Right hindlimb (tissue), 1 donor: ENCODE data around the gene AEBP1.
"Not testable (repeated sequence)": the region's sequence is repeated elsewhere in the genome, so short reads cannot be mapped to it uniquely, and the experiment has no call there.

Experiments
- DNase-seq: peaks from one replicate; pipeline ENCODE4 v3.0.0-alpha.2; 2018

AEBP1 gene

DNA sequence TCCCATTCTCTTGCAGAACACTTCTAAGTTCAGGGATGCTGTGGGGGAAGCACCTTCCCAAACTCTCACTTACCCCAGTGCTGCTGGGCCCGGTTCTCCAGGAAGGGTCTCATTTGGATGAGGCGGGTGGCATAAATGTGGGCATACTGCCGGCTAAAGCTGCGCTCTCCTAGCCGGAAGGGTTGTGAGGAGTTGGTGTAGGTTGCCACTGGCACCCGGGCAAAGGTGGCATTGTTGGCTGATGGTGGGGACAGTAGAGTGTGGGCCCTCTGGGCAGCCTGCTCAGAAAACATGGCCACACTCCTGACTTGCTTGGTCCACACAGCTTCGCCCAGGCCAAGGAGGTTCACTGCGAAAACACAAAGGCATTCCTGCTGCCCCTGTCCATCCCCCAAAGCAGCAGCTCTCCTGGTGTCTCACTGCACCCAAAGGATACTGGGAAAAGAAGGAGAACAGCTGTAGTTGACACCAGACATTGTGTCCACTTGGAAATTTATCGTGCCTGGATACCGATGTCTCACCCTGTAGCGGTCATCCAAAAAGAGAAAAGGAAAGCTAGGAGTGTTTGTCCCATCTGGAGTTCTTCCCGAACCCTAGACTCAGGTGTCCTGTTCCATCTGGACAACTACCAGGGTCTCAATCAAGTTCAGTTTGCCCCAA is 17.7 kb downstream of the AEBP1 start:
- DNase-seq = no peak

- no peak for DNase-seq
Measured at GRCh38 chr7:44122529-44122928, 18.4 kb downstream of the AEBP1 start.

- peak; percentile 99 for DNase-seq
Measured at GRCh38 chr7:44123190-44124003, 19.3 kb downstream of the AEBP1 start, which contains the start of gene POLD2. Gene POLD2, minus strand, starts transcription at chr7:44123548. Its CDS starts 1,495 bp downstream, at chr7:44122053.

- DNase-seq = no peak
Measured at GRCh38 chr7:44124822-44125202, 20.7 kb downstream of the AEBP1 start.

DNA sequence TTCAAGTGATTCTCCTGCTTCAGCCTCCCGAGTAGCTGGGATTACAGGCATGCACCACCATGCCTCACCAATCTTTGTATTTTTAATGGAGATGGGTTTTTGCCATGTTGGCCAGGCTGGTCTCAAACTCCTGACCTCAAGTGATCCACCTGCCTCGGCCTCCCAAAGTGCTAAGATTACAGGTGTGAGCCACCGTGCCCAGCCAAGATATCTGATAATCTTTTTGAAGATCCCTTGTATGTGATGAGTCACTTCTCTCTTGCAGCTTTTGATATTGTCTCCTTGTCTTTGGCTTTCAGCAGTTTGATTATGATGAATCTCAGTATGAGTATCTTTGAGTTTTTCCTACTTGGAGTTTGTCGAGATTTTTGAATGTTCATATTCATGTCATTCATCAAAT is 22.4 kb downstream of the AEBP1 start:
- DNase-seq = not testable (repeated sequence)

DNA sequence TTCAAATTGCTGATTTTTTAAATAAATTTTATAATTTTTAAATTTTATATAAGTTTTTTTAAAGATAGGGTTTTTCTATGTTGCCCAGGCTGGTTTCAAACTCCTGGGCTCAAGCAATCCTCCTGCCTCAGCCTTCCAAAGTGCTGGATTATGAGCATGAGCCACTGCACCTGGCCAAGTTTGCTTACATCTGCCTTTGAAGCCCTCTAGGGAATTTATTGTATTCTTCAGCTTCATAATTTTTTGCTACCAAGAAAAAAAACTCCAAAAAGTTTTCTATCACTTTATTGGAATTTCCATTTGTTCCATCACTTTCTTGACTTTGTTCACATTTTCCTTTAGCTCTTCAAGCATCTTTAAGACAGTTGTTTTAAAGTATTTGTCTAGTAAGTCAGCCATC is 23.0 kb downstream of the AEBP1 start:
- no peak for DNase-seq

- DNase-seq = no peak
Measured at GRCh38 chr7:44128721-44129582, 24.8 kb downstream of the AEBP1 start.

DNA sequence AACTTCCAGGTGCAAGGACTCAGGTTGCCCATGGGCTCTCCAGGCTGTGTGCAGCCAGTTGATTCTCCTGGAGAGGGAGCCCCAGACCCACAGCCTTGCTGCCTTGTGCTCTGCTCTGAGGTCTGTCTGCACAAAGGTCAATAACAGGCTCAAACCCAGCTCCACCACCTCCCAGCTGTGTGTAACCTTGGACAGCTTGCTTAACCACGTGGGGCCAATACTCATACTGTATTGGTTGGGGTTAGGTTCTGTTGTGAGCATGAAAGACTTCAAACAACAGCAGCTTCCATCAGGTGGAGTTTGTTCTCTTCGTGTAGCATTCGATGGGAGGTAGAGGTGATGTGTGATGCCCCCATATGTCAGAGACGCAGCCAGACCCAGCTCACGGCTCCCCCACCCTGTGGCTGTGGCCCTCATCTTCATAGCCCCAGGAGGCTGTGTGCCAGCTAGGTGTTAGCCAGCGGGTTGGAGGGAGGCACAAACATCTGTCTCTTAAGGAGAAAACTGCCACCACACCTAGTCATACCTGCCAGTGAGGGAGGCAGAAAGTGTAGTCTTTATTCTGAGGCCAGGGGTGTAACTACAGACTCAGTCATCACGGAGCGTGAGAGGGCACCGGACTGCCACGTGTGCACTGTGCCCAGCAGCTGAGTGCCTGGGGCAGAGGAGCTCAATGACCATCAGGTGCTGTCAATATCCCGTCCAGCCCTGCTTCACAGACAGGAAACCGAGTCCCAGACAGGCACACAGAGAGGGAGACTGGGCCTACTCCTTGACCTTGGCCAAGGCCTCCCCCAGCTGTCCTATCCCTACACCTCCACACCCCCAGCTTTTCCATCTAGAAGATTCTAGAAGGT is 27.3 kb downstream of the AEBP1 start:
- DNase-seq = no peak

GRCh38 chr7:44132039-44132438 is 27.9 kb downstream of the AEBP1 start:
- no peak for DNase-seq

GRCh38 chr7:44133295-44133694 is 29.1 kb downstream of the AEBP1 start:
- no peak for DNase-seq

DNA sequence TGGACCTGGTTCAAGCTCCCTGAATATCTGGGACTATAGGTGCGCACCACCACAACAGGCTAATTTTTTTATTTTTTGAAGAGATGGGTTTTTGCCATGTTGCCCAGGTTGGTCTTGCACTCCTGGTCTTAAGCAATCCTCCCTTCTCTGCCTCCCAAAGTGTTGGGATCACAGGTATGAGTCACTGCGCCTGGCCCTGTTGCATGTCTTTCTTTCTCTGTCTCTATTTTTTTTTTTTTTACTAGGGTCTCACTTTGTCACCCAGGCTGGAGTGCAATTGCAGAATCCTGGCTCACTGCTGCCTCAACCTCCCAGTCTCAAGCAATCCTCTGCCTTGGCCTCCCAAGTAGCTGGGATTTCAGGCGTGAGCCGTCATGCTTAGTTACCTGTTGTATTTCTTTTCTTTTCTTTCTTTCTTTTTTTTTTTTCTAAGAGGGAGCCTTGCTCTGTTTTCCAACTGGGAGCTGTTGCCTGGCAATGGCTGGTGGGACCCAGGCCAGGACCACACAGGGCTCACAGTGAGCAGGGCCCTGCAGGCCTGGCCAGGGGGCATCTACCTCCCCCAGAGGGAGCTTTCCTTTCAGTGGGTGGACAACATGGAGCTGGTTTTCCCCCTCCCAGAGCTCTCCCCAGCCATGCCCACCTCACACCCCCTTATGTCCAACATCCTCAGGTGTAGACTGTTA is 30.9 kb downstream of the AEBP1 start:
- DNase-seq = no peak

- no peak for DNase-seq
Measured at GRCh38 chr7:44136731-44137130, 32.6 kb downstream of the AEBP1 start.

DNA sequence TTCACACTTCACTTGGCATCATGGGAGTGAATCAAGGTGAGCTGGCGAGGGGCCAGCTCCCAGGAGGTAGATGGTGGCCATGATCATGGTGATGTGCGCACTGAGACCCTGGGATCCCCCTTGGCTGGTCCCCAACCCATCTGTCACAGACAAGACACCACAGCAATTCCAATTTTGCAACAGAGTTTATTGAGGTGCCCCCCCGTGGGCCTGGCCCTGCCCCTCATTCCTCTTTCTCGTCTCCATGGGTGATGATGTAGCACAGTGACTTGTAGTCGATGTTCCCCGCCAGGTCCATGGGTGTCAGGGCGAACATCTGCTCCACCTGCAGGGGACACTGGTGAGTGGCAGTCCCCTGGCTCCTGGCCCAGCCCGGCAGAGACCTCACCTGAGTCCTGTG is 34.6 kb downstream of the AEBP1 start:
- DNase-seq = no peak

- no peak for DNase-seq
Measured at GRCh38 chr7:44139311-44140010, 35.3 kb downstream of the AEBP1 start.

GRCh38 chr7:44140341-44140740 is 36.2 kb downstream of the AEBP1 start:
- peak; percentile 12 for DNase-seq

- peak; percentile 16 for DNase-seq
Measured at GRCh38 chr7:44141221-44141850, 37.2 kb downstream of the AEBP1 start, which contains the start of gene MYL7. Gene MYL7, minus strand, starts transcription at chr7:44141332. Its CDS starts 27 bp downstream, at chr7:44141305.

DNA sequence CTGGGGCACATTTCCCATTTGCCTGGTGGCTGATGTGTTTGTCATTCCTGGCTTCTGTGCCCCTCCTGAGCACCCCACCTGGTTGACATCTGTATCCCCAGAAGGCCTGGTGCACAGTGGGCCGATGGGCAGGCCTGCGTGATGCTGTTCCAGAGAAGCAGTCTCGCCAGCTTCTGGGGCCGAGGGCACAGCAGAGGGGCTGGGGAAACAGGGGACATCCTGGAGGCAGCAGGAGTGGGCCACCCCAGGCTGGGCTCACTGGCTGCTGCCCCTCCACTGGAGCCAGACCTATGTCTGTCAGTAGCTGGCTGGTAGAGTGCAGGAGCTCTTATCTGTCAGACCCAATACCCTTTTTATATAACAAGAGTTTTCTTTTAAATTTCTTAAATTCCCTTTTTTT is 37.9 kb downstream of the AEBP1 start:
- DNase-seq = peak; percentile 4

GRCh38 chr7:44143646-44144250 is 39.6 kb downstream of the AEBP1 start:
- peak; percentile 24 for DNase-seq

GRCh38 chr7:44144426-44144967 is 40.4 kb downstream of the AEBP1 start:
- peak; percentile 12 for DNase-seq
